ENCODE results near the gene TPO.
"Not testable (repeated sequence)": the region's sequence is repeated elsewhere in the genome, so short reads cannot be mapped to it uniquely, and the experiment has no call there.

TPO gene

DNA sequence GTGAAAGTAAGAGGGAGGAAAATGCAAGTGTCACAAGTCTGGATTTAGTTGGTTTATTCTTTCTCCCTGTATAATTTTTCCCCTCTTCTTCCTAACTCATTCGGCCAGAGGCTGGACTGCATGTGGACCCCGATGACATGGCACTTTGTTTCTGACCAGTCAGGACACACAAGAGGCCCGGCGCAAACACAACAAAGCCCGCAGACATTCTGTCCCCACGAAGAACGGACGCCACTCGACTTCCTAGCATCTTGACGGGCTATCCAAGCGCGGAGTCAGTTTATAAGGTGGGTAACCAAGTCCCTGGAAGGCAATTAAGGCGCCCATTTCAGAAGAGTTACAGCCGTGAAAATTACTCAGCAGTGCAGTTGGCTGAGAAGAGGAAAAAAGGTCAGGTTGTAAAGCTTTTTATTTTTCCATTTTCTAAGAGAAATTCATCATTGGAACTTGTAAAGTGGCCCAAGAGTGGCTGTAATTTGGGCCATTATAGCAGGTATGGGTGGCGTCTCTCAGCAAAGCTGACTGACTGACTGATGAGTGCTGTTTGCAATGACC, at the start of gene TPO:
TSS of gene TPO (plus strand) at position 308 of the 555 bp plus-strand sequence. CDS start 946 bp downstream, outside the sequence.
- no peak for DNase-seq

DNA sequence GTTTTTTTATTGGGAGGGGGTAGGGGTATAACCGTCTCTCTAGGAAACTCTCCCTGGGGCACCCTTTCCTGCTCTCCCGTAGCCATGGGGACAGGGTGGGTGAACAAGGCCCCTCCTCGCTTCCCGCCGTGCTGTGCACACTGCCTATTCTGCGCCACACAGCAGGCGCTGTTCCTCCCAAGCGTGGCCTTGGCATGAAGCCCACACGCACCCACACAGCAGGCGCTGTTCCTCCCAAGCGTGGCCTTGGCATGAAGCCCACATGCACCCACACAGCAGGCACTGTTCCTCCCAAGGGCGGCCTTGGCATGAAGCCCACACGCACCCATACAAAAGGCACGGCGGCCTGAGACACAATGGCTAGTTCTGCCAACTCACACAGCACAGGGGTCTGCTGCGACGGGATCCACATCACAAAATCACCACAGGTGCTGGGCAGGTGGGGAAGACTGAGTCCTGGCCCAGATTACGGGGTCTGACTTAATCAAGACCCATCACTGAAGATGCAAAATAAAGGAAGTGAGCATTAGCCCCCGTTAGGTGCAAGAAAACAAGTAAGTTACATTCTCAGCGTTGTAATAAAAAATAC, 46.6 kb upstream of the TPO start:
- no peak for DNase-seq

DNA sequence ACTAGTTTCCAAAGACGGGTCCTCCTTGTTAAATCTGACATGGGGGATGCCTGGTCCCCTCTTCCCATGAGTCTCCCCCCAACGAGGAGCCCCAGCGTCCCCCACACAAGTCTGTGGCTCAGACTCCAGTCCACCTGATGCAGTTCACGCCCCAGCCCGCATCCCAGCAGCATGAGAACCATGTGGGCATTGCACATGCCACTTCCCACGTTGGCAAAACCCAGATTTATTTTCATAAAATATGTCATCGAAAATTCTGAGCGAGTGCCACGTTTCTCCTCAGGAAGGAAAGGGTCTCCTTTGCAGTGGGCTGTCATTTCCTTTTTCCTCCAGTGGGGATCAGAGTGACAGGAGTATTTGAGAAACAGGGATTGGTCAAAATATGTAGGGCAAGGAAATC, 45.7 kb upstream of the TPO start:
- no peak for DNase-seq

DNA sequence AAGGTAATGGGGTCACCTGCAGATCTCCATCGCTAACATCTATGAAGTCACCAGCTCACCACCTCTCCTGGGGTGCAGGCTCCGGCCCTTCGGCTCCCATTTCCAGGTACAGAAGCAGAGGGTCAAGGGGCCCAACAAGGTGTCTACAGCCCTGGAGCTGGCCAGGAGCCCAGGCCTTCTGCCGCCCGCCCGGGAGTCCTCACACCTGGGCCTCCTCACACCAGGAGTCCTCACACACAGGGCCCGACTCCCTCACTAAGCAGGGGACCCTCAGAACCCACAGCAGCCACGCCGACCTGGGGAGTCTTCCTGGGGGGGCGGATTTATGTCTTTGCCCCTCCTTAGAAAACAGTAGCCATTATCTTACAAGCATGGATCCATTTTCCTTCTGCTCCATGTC, 43.4 kb upstream of the TPO start:
- DNase-seq = no peak

DNA sequence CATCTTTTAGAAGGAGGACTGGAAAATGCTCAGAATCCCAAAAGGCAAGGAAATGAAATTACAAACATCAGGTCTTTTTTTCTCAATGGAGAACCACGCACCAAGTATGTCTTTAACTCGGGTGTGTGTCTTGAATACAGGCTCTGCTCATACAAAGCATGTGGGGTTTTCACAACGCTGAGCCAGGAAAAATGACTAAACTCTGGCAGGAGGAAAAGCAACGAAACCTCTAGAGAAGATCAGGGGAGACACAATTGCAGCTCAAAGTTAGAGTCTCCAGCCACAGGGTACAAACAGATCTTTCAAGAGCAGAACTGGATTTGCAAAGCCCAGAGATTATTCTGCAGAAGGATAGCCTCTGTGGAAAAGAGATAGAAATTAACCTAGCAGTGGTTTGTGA, 42.8 kb upstream of the TPO start:
- no peak for DNase-seq

DNA sequence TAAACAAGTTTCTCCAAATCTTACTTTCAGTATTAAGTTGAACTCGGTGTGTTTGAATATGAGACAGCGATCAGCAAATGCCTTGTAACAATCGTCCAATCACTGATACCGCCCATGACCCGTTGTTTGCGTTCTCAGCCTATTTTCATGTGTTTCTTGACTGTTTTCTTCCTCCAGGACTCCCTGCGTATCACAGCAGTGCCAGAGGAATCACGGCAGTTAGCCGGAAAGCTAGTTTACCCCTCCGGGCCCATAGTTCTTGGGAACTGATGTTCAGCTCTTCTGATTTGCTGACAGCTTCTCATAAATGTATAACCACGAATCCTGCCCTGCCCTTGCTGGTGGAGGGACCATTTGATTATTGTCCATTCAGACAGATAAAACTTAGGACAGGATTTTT, 42.2 kb upstream of the TPO start:
- no peak for DNase-seq

DNA sequence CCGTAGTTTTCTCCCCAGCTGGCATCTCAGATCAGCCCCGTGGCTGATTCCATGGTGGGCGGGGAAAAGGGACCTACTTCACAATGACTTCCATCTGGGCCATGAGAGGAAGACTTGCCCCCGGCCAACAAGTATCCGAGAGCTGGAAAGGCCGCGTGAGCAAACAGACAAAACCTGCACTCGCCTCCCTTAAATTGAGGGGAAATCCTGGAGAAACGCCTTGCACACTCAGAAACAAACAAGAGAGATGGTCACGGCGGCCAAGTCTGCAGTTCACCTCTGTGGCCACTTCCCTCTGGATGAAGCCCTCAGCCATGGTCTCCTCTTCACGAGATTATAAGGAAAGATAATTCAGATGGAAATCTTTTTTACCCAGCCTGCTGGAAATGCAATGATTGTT, 39.4 kb upstream of the TPO start:
- no peak for DNase-seq

DNA sequence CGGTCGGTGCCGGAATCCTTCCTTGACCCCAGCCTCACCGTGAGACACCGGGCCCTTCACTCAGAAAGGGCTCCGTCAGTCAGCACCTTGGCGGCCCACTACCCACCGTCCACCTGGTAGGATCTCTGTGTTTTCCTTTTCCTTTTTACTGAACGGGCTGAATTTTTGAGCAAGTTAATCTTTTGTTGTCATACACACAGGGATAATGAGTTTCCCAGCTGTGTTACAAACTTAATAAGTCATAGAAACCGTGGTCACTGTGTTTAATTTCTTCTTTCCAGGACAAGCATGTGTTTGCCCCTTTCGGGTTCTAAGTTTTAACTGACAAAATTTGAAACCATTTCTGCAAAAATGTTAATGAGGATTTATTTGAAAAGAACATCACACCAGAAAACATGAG, 39.0 kb upstream of the TPO start:
- DNase-seq = no peak

DNA sequence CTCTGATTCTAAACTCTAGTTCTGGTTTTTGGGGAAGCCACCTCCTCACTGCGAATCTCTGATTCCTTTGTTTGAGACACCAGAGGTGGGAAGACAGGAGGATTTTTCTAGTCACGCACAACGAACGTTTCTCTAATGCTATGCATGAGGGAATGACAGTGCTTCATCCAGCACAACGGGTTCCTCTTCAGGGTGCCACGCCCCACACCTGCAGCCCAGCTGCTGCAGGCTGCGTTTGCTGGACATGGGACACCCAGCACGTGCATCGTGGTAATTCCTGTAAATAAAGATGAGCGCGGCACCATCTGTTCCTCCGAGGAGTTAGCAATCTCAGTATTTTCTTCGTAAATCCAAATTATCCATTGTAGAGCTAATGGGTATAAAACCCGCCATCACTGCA, 37.5 kb upstream of the TPO start:
- DNase-seq = no peak

DNA sequence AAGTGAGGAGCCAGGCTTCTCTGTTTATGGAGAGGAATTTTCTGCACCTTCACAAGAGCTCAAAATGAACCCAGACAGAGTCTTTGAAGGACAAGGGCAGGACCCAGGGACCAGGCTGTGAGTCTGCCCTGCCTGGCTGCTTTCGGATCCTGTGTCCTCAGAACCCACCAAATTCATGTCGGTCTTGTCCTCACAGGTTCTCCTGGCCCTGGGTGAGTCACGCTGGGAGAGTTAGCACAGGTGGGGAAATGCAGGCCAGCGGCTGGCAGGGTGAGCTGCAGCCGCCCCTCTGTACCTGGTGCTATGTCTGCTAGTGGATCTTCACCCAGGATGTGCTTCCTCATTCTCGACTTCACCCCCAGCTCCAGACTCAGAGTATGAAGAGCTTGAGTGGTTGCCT, 35.8 kb upstream of the TPO start:
- no peak for DNase-seq

DNA sequence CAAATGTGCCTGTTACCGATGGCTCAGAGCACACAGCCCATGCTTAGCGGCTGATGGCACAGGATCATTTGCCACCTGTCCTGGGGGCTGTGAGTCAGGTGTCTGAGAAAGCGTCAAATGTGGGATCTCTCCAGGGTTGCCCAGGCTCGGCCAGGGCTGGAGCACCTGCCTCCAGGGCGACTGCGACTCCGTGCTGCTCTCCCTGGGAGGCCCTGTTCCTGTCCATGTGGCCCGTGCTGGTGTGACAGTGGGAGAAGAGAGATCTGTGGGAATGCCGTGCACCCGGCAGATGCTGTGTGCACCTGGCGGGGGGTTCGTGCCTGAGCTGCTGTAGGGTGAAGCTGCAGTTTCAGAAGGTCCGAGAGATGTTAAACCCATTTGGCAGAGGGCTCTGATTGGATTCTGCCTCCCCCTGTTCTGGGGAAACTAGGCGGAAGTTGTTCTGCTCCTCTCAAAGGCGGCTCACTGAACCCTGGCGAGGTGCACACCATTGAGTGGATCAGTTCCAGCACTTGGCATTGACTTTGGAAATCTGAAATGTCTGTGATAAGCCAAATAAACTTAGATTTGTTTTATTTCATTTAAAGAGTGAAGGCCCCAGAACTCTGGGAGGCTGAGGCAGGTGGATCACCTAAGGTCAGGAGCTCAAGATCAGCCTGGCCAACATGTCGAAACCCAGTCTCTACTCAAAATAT, 34.7 kb upstream of the TPO start:
- no peak for DNase-seq

DNA sequence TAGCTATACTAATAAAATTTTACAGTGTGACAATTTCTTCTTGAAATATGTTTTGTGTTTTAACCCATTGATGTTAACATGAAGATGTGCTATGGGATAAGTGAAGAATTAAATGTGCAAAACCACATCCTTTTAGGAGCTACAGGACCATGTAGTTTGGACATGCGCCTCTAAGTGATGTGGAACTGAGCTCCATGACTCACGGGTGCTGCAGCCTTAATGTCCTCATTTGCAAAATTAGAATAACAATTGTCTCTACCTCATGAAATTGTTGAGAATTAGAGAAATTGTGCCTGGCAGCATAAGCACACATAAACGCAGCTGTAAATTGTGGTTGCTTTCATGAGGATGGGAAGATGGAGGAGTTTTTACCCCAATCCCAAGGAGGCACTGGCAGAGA, 31.6 kb upstream of the TPO start:
- no peak for DNase-seq

DNA sequence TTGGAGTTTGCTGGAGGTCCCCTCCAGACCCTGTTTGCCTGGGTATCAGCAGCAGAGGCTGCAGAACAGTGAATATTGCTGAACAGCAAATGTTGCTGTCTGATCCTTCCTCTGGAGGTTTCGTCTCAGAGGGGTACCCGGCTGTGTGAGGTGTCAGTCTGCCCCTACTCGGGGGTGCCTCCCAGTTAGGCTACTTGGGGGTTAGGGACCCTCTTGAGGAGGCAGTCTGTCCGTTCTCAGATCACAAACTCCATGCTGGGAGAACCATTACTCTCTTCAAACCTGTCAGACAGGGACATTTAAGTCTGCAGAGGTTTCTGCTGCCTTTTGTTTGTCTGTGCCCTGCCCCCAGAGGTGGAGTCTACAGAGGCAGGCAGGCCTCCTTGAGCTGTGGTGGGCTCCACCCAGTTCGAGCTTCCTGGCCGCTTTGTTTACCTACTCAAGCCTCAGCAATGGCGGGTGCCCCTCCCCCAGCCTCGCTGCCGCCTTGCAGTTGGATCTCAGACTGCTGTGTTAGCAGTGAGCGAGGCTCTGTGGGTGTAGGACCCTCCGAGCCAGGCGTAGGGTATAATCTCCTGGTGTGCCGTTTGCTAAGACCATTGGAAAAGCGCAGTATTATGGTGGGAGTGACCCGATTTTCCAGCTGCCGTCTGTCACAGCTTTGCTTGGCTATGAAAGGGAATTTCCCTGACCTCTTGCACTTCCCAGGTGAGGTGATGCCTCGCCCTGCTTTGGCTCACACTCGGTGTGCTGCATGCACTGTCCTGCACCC, 25.1 kb upstream of the TPO start:
- not testable (repeated sequence) for DNase-seq

DNA sequence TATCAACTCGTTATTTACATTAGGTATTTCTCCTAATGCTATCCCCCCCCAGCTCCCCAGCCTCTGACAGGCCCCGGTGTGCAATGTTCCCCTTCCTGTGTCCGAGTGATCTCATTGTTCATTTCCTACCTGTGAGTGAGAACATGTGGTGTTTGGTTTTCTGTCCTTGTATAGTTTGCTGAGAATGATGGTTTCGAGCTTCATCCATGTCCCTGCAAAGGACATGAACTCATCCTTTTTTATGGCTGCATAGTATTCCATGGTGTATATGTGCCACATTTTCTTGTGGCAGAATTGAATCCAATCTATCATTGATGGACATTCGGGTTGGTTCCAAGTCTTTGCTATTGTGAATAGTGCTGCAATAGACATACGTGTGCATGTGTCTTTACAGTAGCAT, 23.1 kb upstream of the TPO start:
- not testable (repeated sequence) for DNase-seq

DNA sequence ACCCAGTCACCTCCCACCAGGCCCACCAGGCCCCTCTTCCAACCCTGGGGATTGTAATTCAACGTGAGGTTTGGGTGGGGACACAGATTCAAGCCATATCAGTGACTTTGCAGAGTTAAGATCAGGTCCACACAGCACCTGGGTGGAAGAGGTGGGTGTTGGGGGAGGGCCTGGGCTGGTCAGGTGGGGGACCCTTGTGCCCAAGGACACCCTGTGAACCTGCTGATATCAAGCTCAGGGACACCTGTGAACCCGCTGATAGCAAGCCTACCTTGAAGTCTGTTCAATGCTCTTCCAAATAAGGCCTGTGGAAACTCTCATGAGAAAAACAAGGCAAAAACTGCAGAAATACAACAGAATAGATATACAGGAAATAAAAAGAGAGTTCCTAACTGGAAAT, 19.9 kb upstream of the TPO start:
- DNase-seq = no peak

DNA sequence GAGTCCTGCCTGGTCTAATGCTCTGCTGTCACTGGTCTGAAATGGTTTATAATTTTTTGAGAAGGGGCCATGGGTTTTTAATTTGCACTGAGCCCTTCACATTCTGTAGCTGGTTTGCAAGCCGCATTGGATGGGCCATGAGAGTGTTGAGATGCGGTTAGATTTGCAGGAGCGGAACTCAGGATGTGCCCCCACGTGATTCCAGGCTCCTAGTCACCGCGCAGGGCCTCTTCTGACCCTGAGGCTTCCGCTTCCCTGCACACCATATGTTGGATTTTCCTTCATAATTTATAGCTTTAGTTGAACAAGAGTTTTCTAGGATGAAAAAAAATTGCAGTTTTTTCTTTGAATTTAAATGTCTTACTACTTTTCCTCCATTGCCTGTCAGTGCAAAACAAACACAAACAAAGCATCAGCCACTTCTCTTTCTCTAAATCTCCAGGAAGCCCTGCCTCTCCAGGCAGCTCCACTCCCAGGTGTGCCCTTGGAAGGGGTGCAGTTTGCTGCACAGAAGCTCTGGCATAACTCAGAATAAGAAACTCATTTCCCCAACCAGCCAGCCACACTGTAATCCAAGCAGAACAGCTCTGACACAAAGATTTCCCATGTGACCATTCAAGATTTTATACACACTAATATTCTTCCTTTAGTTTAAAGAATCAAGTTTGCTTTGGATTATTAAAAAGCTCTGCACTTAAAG, 18.4 kb upstream of the TPO start:
- DNase-seq = no peak

DNA sequence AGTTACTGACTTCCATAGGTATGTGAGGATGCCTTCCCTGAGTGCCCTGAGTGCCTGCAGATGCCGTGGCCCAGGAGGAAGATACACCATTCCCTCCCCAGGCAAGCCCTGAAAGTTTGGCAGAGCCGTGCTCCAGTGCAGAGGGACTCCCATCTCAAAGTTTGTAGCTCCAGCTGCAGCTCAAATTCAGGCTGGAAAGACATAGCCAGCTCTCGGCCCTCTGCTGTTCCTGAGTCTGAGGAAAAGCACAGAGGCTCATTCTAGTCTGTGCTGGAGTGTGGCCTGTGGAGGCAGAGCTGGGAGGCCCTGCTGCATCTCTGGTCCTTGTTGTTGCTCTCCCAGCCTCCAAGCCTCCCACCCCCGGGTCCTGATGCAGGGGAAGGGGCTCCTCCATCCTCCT, 15.9 kb upstream of the TPO start:
- DNase-seq = no peak

DNA sequence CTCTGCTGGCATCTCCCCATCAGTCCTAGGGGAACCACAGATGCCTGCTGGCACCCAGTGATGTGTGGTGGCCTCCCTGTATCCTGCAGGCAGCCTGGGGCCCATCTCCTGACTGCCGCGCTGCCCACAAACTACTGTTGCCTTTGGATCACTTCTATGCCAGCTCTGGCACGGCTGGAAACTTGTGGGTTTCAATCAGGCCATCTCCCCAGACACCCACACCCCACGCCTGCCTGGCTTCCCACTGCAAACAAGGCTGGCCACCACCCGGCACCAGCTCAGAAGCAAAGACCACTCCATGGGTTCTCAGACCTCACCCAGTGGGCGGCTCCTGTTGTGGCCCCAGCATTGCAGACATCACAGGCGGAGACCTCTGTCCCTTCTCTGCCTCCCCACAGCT, 15.1 kb upstream of the TPO start:
- DNase-seq = no peak

DNA sequence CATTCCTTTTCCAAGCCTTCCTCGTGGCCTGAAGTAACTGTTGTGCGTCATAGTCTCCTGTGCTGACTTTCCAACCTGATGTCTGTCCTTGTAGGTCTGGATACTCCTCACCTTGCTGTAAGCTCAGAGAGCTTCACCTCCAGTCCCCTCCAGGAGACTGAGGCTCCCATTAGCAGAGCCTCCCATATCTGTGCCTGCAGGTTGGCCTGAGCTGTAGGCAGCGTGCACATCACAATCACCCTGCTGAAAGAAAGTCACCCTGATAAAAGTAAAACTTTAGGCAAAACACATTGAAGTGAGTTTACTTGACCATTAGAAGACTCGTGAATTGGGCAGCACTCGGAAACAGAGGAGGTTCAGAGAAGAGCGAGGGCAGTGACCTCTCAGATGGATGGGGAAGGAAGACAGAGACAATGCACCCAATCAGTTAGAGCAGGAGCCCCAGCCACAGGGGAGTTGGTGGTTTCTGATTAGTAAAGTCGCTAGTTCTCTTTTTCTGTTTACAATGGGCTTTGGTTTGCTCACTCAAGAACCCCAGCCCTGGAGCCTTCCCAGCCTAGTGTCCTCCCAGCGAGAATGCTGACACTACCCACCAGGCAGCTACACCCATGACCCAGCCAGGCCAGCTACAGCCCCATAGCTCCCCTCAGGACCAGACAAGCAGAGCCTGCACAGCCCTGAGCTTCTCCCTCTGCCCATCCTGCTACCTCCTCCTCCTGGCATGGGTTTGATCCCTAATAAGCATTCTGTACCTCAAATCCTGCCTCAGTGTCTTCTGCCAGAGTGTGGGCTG, 12.1 kb upstream of the TPO start:
- DNase-seq = no peak

DNA sequence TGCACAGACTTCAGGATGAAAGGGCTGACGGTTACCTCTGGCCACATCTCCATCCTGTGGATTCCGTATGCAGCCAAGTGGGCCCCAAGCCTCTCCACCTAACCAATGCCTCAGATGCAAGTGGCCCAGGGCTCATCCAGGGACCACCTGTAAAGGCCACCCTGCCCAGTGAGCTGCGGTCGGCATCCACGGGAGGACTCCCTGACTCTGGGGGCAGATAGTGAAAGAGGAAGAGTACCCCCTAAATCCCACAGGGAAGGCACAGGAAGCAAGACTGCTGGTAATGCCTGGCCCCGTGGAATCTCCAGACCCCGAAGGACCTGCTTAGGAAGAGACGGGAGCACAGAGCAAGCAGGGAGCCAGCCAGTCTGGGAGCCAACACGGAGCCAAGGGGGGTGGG, 11.2 kb upstream of the TPO start:
- no peak for DNase-seq

DNA sequence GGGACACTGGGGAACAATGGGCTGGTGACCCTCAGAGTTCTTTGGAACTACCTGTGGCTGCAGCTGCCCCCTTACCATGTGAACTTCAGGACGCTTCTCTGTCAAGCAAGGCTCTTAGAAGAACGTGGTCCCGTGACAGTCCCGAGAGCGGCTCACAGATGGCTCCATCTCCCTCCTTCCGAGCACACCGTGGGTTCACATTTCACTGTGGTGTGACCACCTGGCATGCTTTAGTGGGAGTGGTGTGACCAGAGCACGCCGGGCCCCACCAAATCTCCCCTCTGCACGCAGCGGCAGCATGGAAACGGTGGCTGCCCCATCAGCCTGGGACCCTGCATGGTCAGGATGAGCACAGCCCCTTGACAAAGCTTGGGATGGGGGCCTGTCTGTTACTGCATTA, 9.7 kb upstream of the TPO start:
- no peak for DNase-seq

DNA sequence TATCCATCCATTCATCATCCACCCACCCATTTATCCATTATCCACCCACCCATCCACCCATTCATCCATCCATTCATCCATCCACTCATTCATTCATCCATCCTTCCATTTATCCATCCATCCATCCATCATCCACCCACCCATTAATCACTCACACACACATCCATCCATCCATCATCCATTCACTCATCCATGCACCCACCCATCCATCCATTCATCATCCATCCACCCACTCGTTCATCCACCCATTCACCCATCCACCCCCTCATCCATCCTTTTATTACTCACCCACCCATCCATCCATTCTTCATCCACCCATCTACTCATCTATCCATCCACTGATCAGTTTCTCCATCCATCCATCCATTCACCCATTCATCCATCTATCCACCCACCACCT, 8.1 kb upstream of the TPO start:
- DNase-seq = no peak

DNA sequence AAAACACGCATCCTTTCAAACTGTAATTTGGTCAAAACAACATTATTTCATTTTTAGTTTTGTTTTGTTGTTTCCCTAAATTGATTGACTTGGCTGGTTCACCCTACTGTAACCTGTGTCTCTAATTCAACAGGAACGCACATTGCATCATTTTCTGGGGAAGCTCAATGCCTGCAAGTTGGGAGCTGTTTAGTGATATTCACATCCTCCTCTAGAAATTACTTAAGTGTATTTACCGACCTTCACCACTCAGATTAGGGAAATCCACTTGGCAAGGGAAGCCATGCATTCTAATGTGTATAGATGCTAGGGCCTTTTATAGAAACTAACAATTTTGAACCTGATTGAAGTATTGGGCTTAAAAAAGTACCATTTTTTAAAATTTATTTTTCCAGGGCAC, 7.3 kb upstream of the TPO start:
- DNase-seq = no peak

Data from GDM1 (cell line).